SK-N-SH treated with all-trans-retinoic acid at 6 μM for 48 hours (cell line): ENCODE data around the gene HOXD3.

Experiments
- ARNTL ChIP-seq: fragments of 450-650 bp; formaldehyde crosslinking; IDR thresholded peaks from 2 replicates; pipeline ENCODE4 v1.5.0; 2020; ENCODE audit warnings: low read depth, mild to moderate bottlenecking, moderate library complexity, borderline replicate concordance
- BACH2 ChIP-seq: fragments of 250-450 bp; sonication (Bioruptor Pico); IDR thresholded peaks from 2 replicates; pipeline ENCODE4 v1.9.0; 2021; ENCODE audit warnings: mild to moderate bottlenecking, borderline replicate concordance
- CREB5 ChIP-seq: fragments of 250-450 bp; sonication (Bioruptor Pico); IDR thresholded peaks from 2 replicates; pipeline ENCODE4 v1.5.1; 2020; ENCODE audit warnings: low read depth, mild to moderate bottlenecking, moderate library complexity
- CSDC2 ChIP-seq: fragments of 250-450 bp; sonication (Bioruptor Pico); IDR thresholded peaks from 2 replicates; pipeline ENCODE4 v1.5.0; 2020; ENCODE audit warnings: mild to moderate bottlenecking, moderate library complexity
- ESRRG ChIP-seq: fragments of 250-450 bp; sonication (Bioruptor Pico); IDR thresholded peaks from 2 replicates; pipeline ENCODE4 v1.6.1; 2021; ENCODE audit warnings: mild to moderate bottlenecking
- GLIS3 ChIP-seq: fragments of 250-450 bp; sonication (Bioruptor Pico); IDR thresholded peaks from 2 replicates; pipeline ENCODE4 v1.5.0; 2020; ENCODE audit warnings: mild to moderate bottlenecking, moderate library complexity
- PATZ1 ChIP-seq: fragments of 250-450 bp; sonication (Bioruptor Pico); IDR thresholded peaks from 2 replicates; pipeline ENCODE4 v1.8.0; 2020; ENCODE audit warnings: mild to moderate bottlenecking, moderate library complexity, borderline replicate concordance
- POU6F1 ChIP-seq: fragments of 250-450 bp; sonication (Bioruptor Pico); IDR thresholded peaks from 2 replicates; pipeline ENCODE4 v1.8.0; 2021; ENCODE audit warnings: low read depth, mild to moderate bottlenecking, moderate library complexity, borderline replicate concordance
- RARB ChIP-seq: fragments of 250-450 bp; sonication (Bioruptor Pico); IDR thresholded peaks from 2 replicates; pipeline ENCODE4 v1.8.0; 2021; ENCODE audit warnings: mild to moderate bottlenecking, moderate library complexity
- TOX ChIP-seq: fragments of 250-450 bp; sonication (Bioruptor Pico); IDR thresholded peaks from 2 replicates; pipeline ENCODE4 v1.8.0; 2021; ENCODE audit warnings: mild to moderate bottlenecking, moderate library complexity, borderline replicate concordance
- TSHZ2 ChIP-seq: fragments of 250-450 bp; sonication (Bioruptor Pico); IDR thresholded peaks from 2 replicates; pipeline ENCODE4 v1.5.0; 2020; ENCODE audit warnings: mild to moderate bottlenecking, moderate library complexity
- ZFP3 ChIP-seq: fragments of 250-450 bp; sonication (Bioruptor Pico); IDR thresholded peaks from 2 replicates; pipeline ENCODE4 v1.5.0; 2020; ENCODE audit warnings: mild to moderate bottlenecking, moderate library complexity
- ZNF565 ChIP-seq: fragments of 450-650 bp; formaldehyde crosslinking; conservative IDR thresholded peaks from 2 replicates; pipeline ENCODE4 v1.5.0; 2020; ENCODE audit warnings: low read depth, mild to moderate bottlenecking, moderate library complexity
- ZNF70 ChIP-seq: fragments of 450-650 bp; formaldehyde crosslinking; IDR thresholded peaks from 2 replicates; pipeline ENCODE4 v1.5.0; 2020; ENCODE audit warnings: mild to moderate bottlenecking, moderate library complexity

- no peak for TF ChIP-seq GLIS3 (CRISPR knock-in tag)
- TF ChIP-seq TOX, result no peak
- no peak for TF ChIP-seq TSHZ2 (CRISPR knock-in tag)
- no peak for TF ChIP-seq ZFP3 (CRISPR knock-in tag)
- no peak for TF ChIP-seq POU6F1 (CRISPR knock-in tag)
- no peak for TF ChIP-seq PATZ1
- no peak for TF ChIP-seq RARB (CRISPR knock-in tag)
- no peak for TF ChIP-seq ESRRG (CRISPR knock-in tag)
- TF ChIP-seq ZNF565 (CRISPR knock-in tag), result no peak
- no peak for TF ChIP-seq ARNTL
- no peak for TF ChIP-seq CSDC2 (CRISPR knock-in tag)
- no peak for TF ChIP-seq BACH2 (CRISPR knock-in tag)
- TF ChIP-seq ZNF70 (CRISPR knock-in tag), result no peak
- no peak for TF ChIP-seq CREB5
Observed at GRCh38 chr2:176142281-176142680, 14.8 kb upstream of the HOXD3 start.
